ENCODE data around the gene STX4. TPM values are rescaled to one million over a fixed set of nuclear protein-coding genes. Genes with fewer than 3 reads are reported as not detected.

STX4 gene
- total and polyA plus RNA-seq, 8 donors = 37.7 to 84.8 (median 43.3) TPM

DNA sequence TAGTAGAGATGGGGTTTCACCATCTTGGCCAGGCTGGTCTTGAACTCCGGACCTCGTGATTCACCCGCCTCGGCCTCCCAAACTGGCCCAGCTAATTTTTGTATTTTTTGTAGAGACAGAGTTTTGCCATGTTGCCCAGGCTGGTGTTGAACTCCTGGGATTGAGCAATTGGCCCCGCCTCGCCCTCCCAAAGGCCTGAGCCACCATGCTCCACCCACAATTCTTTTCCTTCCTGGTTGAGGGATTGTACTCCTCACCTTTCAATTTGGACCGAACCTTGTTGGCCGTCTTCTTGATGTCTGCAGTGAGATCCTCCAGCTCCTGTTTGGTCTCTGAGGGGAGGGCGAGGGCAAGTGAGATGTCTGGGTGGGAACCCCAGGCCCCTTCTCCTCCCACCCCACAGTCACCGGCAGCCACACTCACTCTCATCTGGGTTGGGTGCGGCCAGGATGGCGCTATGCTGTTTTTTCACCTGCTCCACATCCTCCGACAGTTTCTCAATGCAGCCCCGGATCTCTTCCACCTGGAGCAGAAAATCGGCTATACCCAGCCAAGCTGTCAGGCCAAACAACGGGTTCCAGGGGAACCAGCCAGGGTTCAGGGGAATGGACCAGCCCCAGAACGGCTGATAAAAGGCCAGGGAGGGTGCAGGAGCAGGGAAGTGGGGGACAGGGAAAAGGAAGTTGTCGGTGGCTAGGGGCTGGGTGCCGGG is 32.5 kb upstream of the STX4 start:
- Histone ChIP-seq H3K4me1 (peaks cover 7 to 17% of the 10 kb centered on the region in 2 donors), H3K4me3 (no peak overlapping the region), H3K27ac (no peak overlapping the region), H3K27me3 (peaks cover 0 to 44% of the 10 kb centered on the region in 2 donors), H3K9me3 (no peaks in the 10 kb centered on the region), H3K36me3 (no peaks in the 10 kb centered on the region)
- no peak for DNase-seq
- TF ChIP-seq, protein P1, sequence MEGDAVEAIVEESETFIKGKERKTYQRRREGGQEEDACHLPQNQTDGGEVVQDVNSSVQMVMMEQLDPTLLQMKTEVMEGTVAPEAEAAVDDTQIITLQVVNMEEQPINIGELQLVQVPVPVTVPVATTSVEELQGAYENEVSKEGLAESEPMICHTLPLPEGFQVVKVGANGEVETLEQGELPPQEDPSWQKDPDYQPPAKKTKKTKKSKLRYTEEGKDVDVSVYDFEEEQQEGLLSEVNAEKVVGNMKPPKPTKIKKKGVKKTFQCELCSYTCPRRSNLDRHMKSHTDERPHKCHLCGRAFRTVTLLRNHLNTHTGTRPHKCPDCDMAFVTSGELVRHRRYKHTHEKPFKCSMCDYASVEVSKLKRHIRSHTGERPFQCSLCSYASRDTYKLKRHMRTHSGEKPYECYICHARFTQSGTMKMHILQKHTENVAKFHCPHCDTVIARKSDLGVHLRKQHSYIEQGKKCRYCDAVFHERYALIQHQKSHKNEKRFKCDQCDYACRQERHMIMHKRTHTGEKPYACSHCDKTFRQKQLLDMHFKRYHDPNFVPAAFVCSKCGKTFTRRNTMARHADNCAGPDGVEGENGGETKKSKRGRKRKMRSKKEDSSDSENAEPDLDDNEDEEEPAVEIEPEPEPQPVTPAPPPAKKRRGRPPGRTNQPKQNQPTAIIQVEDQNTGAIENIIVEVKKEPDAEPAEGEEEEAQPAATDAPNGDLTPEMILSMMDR (IDR thresholded peaks at IDR 0.05) = no peak
- intact Hi-C loops (cut with DNase I) = loop anchor here in 1 of 2 donors (10.0 kb wide), 1 partner anchor 74 kb away; the partner anchor contains the start of genes ZNF646 and ZNF668
- ATAC-seq = no peak

- Histone ChIP-seq H3K27me3 (peaks cover 0 to 43% of the 10 kb centered on the region in 2 donors), H3K9me3 (no peaks in the 10 kb centered on the region), H3K36me3 (no peaks in the 10 kb centered on the region), H3K4me1 (peaks cover 3 to 13% of the 10 kb centered on the region in 2 donors), H3K4me3 (no peak overlapping the region), H3K27ac (no peak overlapping the region)
- no peak for DNase-seq
- no peak for ATAC-seq
- TF ChIP-seq, protein P1 (IDR thresholded peaks at IDR 0.05) = no peak
- intact Hi-C loops (cut with DNase I) = loop anchor here in 1 of 2 donors (10.0 kb wide), 1 partner anchor 73 kb away; the partner anchor contains the start of genes ZNF646 and ZNF668
Observed at GRCh38 chr16:31001507-31002249, 31.7 kb upstream of the STX4 start.

DNA sequence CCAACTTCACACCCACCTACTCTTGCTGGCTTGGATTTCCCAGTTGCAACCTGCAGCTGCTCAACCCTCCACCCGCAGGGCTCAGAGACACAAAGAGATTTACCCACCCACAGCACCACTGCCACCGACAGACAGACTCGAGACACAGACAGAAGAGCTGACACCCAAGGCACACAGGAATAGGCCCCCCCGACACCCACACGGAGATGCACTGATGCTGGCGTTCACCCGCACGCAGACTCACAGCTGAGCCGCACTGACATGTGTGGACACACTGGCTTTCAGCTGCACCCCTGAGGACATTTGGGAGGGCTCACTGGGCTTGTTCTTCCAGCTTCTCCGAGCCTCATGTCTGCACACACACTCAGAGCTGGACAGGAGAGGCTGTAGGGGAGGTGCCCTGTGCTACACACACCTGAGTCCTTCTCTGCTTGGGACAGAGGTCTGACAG is 31.1 kb upstream of the STX4 start:
- Histone ChIP-seq H3K4me3 (no peak overlapping the region), H3K36me3 (no peaks in the 10 kb centered on the region), H3K4me1 (peaks cover 2 to 8% of the 10 kb centered on the region in 2 donors), H3K9me3 (no peaks in the 10 kb centered on the region), H3K27ac (no peak overlapping the region), H3K27me3 (peaks cover 0 to 43% of the 10 kb centered on the region in 2 donors)
- DNase-seq (no peak), ATAC-seq (no peak)
- TF ChIP-seq, protein P1 (IDR thresholded peaks at IDR 0.05) = no peak
- intact Hi-C loops (cut with DNase I) = loop anchor here in 1 of 2 donors (10.0 kb wide), 1 partner anchor 73 kb away; the partner anchor contains the start of genes ZNF646 and ZNF668

DNA sequence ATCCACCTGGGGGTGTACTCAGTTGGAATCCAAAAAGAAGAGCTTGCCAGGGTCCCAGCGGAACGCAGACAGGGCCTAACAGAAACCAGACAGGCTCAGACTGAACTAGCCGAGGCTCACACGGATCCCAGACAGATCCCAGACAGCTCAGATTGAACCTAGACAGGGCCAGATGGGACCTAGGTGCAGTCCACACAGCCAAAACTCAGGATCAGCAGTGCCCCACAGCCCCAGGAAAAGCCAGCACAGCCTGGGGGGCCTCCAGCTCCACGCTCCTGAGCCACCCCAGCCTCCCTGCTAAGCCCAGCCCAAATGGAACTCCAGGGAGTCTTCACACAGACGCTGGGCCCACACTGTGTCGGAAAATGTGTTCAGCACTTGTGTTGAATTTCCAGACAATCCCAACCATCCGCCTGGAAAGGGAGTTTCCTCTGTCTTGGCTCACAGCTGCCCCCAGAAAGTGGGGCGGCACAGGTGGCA is 30.5 kb upstream of the STX4 start:
- no peak for ATAC-seq
- Histone ChIP-seq H3K9me3 (no peaks in the 10 kb centered on the region), H3K27ac (no peak overlapping the region), H3K4me1 (peaks cover 0 to 2% of the 10 kb centered on the region in 2 donors), H3K27me3 (peaks cover 1 to 44% of the 10 kb centered on the region in 2 donors), H3K36me3 (no peaks in the 10 kb centered on the region), H3K4me3 (no peak overlapping the region)
- no peak for DNase-seq
- intact Hi-C loops (cut with DNase I) = loop anchor here in 1 of 2 donors (10.0 kb wide), 1 partner anchor 72 kb away; the partner anchor contains the start of genes ZNF646 and ZNF668
- TF ChIP-seq, protein P1 (IDR thresholded peaks at IDR 0.05) = no peak
